ENCODE measurements around the gene LMOD3.

DNA sequence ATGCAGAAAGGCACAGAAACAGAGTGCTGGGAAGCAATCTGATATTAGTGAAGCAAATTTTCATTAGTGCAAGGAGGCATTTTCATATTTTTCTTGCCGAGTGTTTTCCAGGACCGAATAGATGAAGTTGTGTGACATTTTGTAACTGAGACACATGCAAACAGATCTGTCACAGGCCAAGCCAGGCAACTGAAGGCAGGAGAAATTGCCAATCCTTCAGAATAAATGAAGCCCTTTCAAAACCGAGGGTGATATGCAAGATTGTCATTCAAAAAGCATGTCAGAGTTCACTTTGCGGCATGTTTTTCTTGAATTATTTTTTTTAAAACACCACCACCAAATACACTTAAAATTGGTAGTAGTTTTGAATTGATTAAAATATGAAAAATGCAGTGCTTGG lies 6.2 kb downstream of the LMOD3 start:
- TF ChIP-seq POLR2AphosphoS5 (IDR thresholded peaks at IDR 0.05) (no peak), POLR2A (IDR thresholded peaks at IDR 0.05) (no peak)
- TF ChIP-seq, protein P1, sequence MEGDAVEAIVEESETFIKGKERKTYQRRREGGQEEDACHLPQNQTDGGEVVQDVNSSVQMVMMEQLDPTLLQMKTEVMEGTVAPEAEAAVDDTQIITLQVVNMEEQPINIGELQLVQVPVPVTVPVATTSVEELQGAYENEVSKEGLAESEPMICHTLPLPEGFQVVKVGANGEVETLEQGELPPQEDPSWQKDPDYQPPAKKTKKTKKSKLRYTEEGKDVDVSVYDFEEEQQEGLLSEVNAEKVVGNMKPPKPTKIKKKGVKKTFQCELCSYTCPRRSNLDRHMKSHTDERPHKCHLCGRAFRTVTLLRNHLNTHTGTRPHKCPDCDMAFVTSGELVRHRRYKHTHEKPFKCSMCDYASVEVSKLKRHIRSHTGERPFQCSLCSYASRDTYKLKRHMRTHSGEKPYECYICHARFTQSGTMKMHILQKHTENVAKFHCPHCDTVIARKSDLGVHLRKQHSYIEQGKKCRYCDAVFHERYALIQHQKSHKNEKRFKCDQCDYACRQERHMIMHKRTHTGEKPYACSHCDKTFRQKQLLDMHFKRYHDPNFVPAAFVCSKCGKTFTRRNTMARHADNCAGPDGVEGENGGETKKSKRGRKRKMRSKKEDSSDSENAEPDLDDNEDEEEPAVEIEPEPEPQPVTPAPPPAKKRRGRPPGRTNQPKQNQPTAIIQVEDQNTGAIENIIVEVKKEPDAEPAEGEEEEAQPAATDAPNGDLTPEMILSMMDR (IDR thresholded peaks at IDR 0.05) = no peak

All from prostate gland (tissue), 2 donors.